Endodermal cell (in vitro differentiated cells): Measurements from ENCODE around the gene ATP11B. TPM values are rescaled to one million over a fixed set of nuclear protein-coding genes. Genes with fewer than 3 reads are reported as not detected.

Experiments
- DNase-seq: peaks from one replicate; pipeline ENCODE4 v3.0.0-alpha.2; 2017
- H3K27ac ChIP-seq: 2 replicates; pipeline ENCODE4 v1.5.1; 2013; ENCODE audit warnings: mild to moderate bottlenecking, low read depth, low read length, moderate library complexity
- H3K27me3 ChIP-seq: 2 replicates; pipeline ENCODE4 v1.6.1; 2013; ENCODE audit warnings: mild to moderate bottlenecking, low read length, moderate library complexity; ENCODE audit not compliant: insufficient read depth, control insufficient read depth, poor library complexity, severe bottlenecking
- H3K36me3 ChIP-seq: 2 replicates; pipeline ENCODE4 v1.7.0; 2013; ENCODE audit warnings: mild to moderate bottlenecking, low read length, moderate library complexity; ENCODE audit not compliant: control insufficient read depth, insufficient read depth
- H3K4me1 ChIP-seq: one replicate; pipeline ENCODE4 v1.7.0; 2013; ENCODE audit warnings: low read length; ENCODE audit not compliant: control insufficient read depth, insufficient read depth
- H3K4me3 ChIP-seq: 2 replicates; pipeline ENCODE4 v1.5.1; 2013; ENCODE audit warnings: mild to moderate bottlenecking, low read length, moderate library complexity
- H3K9ac ChIP-seq: 2 replicates; pipeline ENCODE4 v1.6.1; 2013; ENCODE audit warnings: mild to moderate bottlenecking, low read length, moderate library complexity; ENCODE audit not compliant: poor library complexity, severe bottlenecking; ENCODE audit errors: extremely low read depth
- H3K9me3 ChIP-seq: 2 replicates; pipeline ENCODE4 v1.6.1; 2013; ENCODE audit warnings: mild to moderate bottlenecking, low read length, moderate library complexity; ENCODE audit not compliant: control insufficient read depth
- H3K27ac Mint-ChIP-seq: 2 replicates; pipeline ENCODE4 v1.8.0; 2020; ENCODE audit warnings: mixed read lengths
- H3K27me3 Mint-ChIP-seq: 2 replicates; pipeline ENCODE4 v1.8.0; 2021; ENCODE audit warnings: mild to moderate bottlenecking, mixed read lengths; ENCODE audit not compliant: insufficient read depth
- H3K36me3 Mint-ChIP-seq: 2 replicates; pipeline ENCODE4 v1.8.0; 2020; ENCODE audit warnings: low read depth, mixed read lengths
- H3K4me1 Mint-ChIP-seq: 2 replicates; pipeline ENCODE4 v1.8.0; 2020; ENCODE audit warnings: mixed read lengths
- H3K4me3 Mint-ChIP-seq: 2 replicates; pipeline ENCODE4 v1.8.0; 2020; ENCODE audit warnings: mild to moderate bottlenecking, moderate library complexity, mixed read lengths
- H3K9me3 Mint-ChIP-seq: 2 replicates; pipeline ENCODE4 v1.8.0; 2020; ENCODE audit warnings: mild to moderate bottlenecking, mixed read lengths
- CTCF ChIP-seq: fragments of 200-600 bp; sonication (generic); conservative IDR thresholded peaks from 2 replicates; pipeline ENCODE4 v1.5.0; 2021; ENCODE audit warnings: antibody characterized with exemption, mild to moderate bottlenecking
- WGBS, 2 experiments: methylation state at CpG; one replicate each; pipeline versions ENCODE4 v1.1.5 to v1.1.7; 2013; ENCODE audit warnings: missing lambda C conversion rate in 2 of 2, mixed read lengths in 1 of 2; ENCODE audit not compliant: insufficient coverage in 1 of 2, insufficient read length in 1 of 2; 5-methylcytosine and 5-hydroxymethylcytosine counted together
- total RNA-seq, 2 donors: library from RNA; stranded (reverse); fragmentation: NEBNext Ultra II Directional in 1 of 2; extraction: Animal tissue kit (Norgen Biotek cat#: 25700) in 1 of 2; gene quantifications; 2 replicates in 1 of 2; 3 replicates in 1 of 2; pipeline ENCODE4 v1.2.1, GENCODE V29; 2021

ATP11B gene
- total RNA-seq, 2 donors from 2014 or later: 23.6 to 27.8 TPM

GRCh38 chr3:182965861-182966366 is 172.6 kb downstream of the ATP11B start:
- 94 to 96% methylated on average over 7 to 9 of the region's 9 CpGs for WGBS, 2 experiments
- H3K4me3 ChIP-seq: no peak overlapping the region
- H3K36me3 ChIP-seq: peaks cover 43% of the 10 kb centered on the region
- H3K9me3 ChIP-seq: no peaks in the 10 kb centered on the region
- no peak overlapping the region for H3K27ac ChIP-seq
- no peaks in the 10 kb centered on the region for H3K27me3 Mint-ChIP-seq
- no peaks in the 10 kb centered on the region for H3K4me1 ChIP-seq
- H3K4me1 Mint-ChIP-seq: peaks cover 9% of the 10 kb centered on the region
- no peak overlapping the region for H3K9ac ChIP-seq
- H3K4me3 Mint-ChIP-seq: no peak overlapping the region
- no peak for TF ChIP-seq CTCF
- peaks cover 21% of the 10 kb centered on the region for H3K36me3 Mint-ChIP-seq
- no peaks in the 10 kb centered on the region for H3K27me3 ChIP-seq
- no peaks in the 10 kb centered on the region for H3K9me3 Mint-ChIP-seq
- H3K27ac Mint-ChIP-seq: no peak overlapping the region
- no peak for DNase-seq

- Mint-ChIP-seq H3K27me3 (no peaks in the 10 kb centered on the region), H3K27ac (no peak overlapping the region), H3K36me3 (peaks cover 17% of the 10 kb centered on the region), H3K4me3 (no peak overlapping the region), H3K9me3 (no peaks in the 10 kb centered on the region), H3K4me1 (peaks cover 12% of the 10 kb centered on the region)
- no peak overlapping the region for H3K4me3 ChIP-seq
- peaks cover 27% of the 10 kb centered on the region for H3K36me3 ChIP-seq
- no peak overlapping the region for H3K9ac ChIP-seq
- DNase-seq: no peak
- no peaks in the 10 kb centered on the region for H3K4me1 ChIP-seq
- no peaks in the 10 kb centered on the region for H3K9me3 ChIP-seq
- no peak for TF ChIP-seq CTCF
- no peak overlapping the region for H3K27ac ChIP-seq
- H3K27me3 ChIP-seq: no peaks in the 10 kb centered on the region
- WGBS, 2 experiments: 94 to 95% methylated on average over 3 to 6 of the region's 6 CpGs
Observed at GRCh38 chr3:182967218-182968204, 174.2 kb downstream of the ATP11B start.

GRCh38 chr3:182969277-182969676 is 176.0 kb downstream of the ATP11B start:
- H3K27me3 ChIP-seq: no peaks in the 10 kb centered on the region
- Mint-ChIP-seq H3K27ac (no peak overlapping the region), H3K4me3 (no peak overlapping the region), H3K9me3 (no peaks in the 10 kb centered on the region), H3K36me3 (peaks cover 16% of the 10 kb centered on the region), H3K27me3 (no peaks in the 10 kb centered on the region), H3K4me1 (peaks cover 13% of the 10 kb centered on the region)
- H3K9me3 ChIP-seq: no peaks in the 10 kb centered on the region
- no peak overlapping the region for H3K27ac ChIP-seq
- peaks cover 10% of the 10 kb centered on the region for H3K36me3 ChIP-seq
- TF ChIP-seq CTCF: no peak
- no peak for DNase-seq
- no peak overlapping the region for H3K4me3 ChIP-seq
- H3K4me1 ChIP-seq: no peaks in the 10 kb centered on the region
- H3K9ac ChIP-seq: no peak overlapping the region
